Cardiac muscle cell (in vitro differentiated cells and primary cell): Measurements from ENCODE around the gene HOXB3. TPM values are rescaled to one million over a fixed set of nuclear protein-coding genes. Genes with fewer than 3 reads are reported as not detected.

Experiments
- DNase-seq, 2 donors: peaks; one replicate each; pipeline versions ENCODE4 v3.0.0 to v3.0.0-alpha.2; 2010 to 2017; ENCODE audit warnings: low read depth in 1 of 2, low spot score in 1 of 2
- H3K27ac ChIP-seq: fragments of 200-600 bp; sonication (generic); 2 replicates; pipeline ENCODE4 v1.5.1; 2016
- H3K27me3 ChIP-seq: fragments of 200-600 bp; sonication (generic); 2 replicates; pipeline ENCODE4 v1.6.0; 2016; ENCODE audit warnings: control low read depth
- H3K36me3 ChIP-seq: fragments of 200-600 bp; sonication (generic); 2 replicates; pipeline ENCODE4 v1.5.1; 2016; ENCODE audit warnings: control low read depth
- H3K4me1 ChIP-seq: fragments of 200-600 bp; sonication (generic); 2 replicates; pipeline ENCODE4 v1.8.1; 2017; ENCODE audit warnings: low read depth, mild to moderate bottlenecking, mixed run types
- H3K4me3 ChIP-seq: fragments of 200-600 bp; sonication (generic); 2 replicates; pipeline ENCODE4 v1.5.1; 2016; ENCODE audit warnings: mild to moderate bottlenecking
- H3K9me3 ChIP-seq: fragments of 200-600 bp; sonication (generic); 2 replicates; pipeline ENCODE4 v1.5.1; 2017; ENCODE audit warnings: low read depth, mild to moderate bottlenecking, control low read depth
- polyA plus RNA-seq: library from polyadenylated mRNA; unstranded; fragments of >200 nt; fragmentation: Nextera tagmentation; extraction: Ambion mirVana; gene quantifications from 2 replicates; pipeline ENCODE4 v1.2.1, GENCODE V29; 2016
- total RNA-seq: library from RNA; depleted of rRNA; stranded (reverse); fragments of >200 nt; gene quantifications from 2 replicates; pipeline ENCODE4 v1.2.3, GENCODE V29; 2016
- TF ChIP-seq, protein P1 (sequence below): IDR thresholded peaks from 2 replicates; pipeline ENCODE4 v1.5.1; 2012; ENCODE audit warnings: low read depth, mild to moderate bottlenecking, low read length

Gene HOXB3
- total and polyA plus RNA-seq, 2 experiments from 2014 or later: 24.9 to 37.7 TPM

- Histone ChIP-seq H3K4me1 (peaks cover 79% of the 10 kb centered on the region), H3K27me3 (no peaks in the 10 kb centered on the region), H3K4me3 (no peak overlapping the region), H3K27ac (no peak overlapping the region), H3K9me3 (no peaks in the 10 kb centered on the region), H3K36me3 (no peaks in the 10 kb centered on the region)
- DNase-seq: no peak
- TF ChIP-seq, protein P1, sequence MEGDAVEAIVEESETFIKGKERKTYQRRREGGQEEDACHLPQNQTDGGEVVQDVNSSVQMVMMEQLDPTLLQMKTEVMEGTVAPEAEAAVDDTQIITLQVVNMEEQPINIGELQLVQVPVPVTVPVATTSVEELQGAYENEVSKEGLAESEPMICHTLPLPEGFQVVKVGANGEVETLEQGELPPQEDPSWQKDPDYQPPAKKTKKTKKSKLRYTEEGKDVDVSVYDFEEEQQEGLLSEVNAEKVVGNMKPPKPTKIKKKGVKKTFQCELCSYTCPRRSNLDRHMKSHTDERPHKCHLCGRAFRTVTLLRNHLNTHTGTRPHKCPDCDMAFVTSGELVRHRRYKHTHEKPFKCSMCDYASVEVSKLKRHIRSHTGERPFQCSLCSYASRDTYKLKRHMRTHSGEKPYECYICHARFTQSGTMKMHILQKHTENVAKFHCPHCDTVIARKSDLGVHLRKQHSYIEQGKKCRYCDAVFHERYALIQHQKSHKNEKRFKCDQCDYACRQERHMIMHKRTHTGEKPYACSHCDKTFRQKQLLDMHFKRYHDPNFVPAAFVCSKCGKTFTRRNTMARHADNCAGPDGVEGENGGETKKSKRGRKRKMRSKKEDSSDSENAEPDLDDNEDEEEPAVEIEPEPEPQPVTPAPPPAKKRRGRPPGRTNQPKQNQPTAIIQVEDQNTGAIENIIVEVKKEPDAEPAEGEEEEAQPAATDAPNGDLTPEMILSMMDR: no peak
Measured at GRCh38 chr17:48530208-48530886, 59.7 kb downstream of the HOXB3 start.

GRCh38 chr17:48529683-48530009 is 60.4 kb downstream of the HOXB3 start:
- Histone ChIP-seq H3K36me3 (no peaks in the 10 kb centered on the region), H3K9me3 (no peaks in the 10 kb centered on the region), H3K4me3 (no peak overlapping the region), H3K27me3 (no peaks in the 10 kb centered on the region), H3K4me1 (peaks cover 79% of the 10 kb centered on the region), H3K27ac (peak overlapping the region; percentile 68)
- TF ChIP-seq, protein P1: no peak
- DNase-seq: no peak

- Histone ChIP-seq H3K27ac (peak overlapping the region; percentile 68), H3K27me3 (no peaks in the 10 kb centered on the region), H3K4me1 (peaks cover 75% of the 10 kb centered on the region), H3K9me3 (no peaks in the 10 kb centered on the region), H3K36me3 (no peaks in the 10 kb centered on the region), H3K4me3 (no peak overlapping the region)
- TF ChIP-seq, protein P1: no peak
- DNase-seq: no peak
Measured at GRCh38 chr17:48528936-48529682, 60.9 kb downstream of the HOXB3 start.

- Histone ChIP-seq H3K36me3 (no peaks in the 10 kb centered on the region), H3K9me3 (no peaks in the 10 kb centered on the region), H3K4me3 (no peak overlapping the region), H3K4me1 (peaks cover 73% of the 10 kb centered on the region), H3K27me3 (no peaks in the 10 kb centered on the region), H3K27ac (peak overlapping the region; percentile 68)
- DNase-seq: no peak
- TF ChIP-seq, protein P1: no peak
Measured at GRCh38 chr17:48528153-48528935, 61.7 kb downstream of the HOXB3 start.

GRCh38 chr17:48527547-48527932 is 62.5 kb downstream of the HOXB3 start:
- H3K27me3 ChIP-seq: no peaks in the 10 kb centered on the region
- H3K4me1 ChIP-seq: peaks cover 73% of the 10 kb centered on the region
- TF ChIP-seq, protein P1: no peak
- H3K36me3 ChIP-seq: no peaks in the 10 kb centered on the region
- H3K27ac ChIP-seq: peak overlapping the region; percentile 61
- no peak for DNase-seq
- H3K4me3 ChIP-seq: no peak overlapping the region
- no peaks in the 10 kb centered on the region for H3K9me3 ChIP-seq
